GM12801 (cell line): ENCODE results near the gene IFNAR1.

Experiments
- TF ChIP-seq, protein P1 (sequence below): IDR thresholded peaks from one replicate; pipeline ENCODE4 v1.5.1; 2011; ENCODE audit warnings: control low read depth; ENCODE audit not compliant: insufficient read length; ENCODE audit errors: extremely low read depth

The IFNAR1 gene

DNA sequence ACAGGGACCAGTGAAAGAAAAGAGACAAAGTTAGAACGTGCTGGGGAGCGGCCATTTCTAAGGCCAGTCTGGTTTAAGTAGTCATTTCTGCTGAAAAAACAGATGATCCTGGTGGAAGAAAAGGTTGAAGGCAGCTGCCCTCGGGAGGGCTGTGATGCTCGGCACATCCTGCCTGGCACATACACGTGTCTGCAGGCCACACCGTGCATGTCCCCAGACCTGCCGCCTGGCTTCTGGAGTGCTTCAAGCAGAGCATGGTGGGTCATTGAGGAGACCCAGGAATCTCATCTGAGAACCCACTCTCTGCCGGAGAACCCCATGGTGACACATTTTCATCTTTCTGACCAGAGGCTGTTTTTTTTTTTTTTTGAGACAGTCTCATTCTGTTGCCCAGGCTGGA is 32.4 kb downstream of the IFNAR1 start:
- TF ChIP-seq, protein P1, sequence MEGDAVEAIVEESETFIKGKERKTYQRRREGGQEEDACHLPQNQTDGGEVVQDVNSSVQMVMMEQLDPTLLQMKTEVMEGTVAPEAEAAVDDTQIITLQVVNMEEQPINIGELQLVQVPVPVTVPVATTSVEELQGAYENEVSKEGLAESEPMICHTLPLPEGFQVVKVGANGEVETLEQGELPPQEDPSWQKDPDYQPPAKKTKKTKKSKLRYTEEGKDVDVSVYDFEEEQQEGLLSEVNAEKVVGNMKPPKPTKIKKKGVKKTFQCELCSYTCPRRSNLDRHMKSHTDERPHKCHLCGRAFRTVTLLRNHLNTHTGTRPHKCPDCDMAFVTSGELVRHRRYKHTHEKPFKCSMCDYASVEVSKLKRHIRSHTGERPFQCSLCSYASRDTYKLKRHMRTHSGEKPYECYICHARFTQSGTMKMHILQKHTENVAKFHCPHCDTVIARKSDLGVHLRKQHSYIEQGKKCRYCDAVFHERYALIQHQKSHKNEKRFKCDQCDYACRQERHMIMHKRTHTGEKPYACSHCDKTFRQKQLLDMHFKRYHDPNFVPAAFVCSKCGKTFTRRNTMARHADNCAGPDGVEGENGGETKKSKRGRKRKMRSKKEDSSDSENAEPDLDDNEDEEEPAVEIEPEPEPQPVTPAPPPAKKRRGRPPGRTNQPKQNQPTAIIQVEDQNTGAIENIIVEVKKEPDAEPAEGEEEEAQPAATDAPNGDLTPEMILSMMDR = no peak

DNA sequence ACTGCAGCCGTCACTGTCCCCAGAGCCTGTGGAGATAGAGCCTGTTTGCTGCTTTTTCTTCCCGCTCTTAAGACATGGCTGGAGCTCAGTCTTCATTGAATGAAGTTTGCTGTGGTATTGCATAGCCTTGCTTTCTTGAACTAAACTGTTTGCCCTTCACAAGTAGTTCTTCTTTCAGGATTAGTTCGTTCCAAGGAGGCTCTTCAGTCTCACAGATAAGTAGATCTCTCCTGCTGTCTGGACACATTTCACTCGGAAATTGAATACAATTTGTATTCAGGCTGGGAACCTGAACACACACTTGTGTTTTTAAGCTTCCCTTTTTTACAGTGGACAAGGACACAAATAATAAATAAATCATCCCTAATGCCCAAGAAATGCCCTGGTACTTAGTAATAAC is 34.7 kb downstream of the IFNAR1 start:
- TF ChIP-seq, protein P1 = no peak

DNA sequence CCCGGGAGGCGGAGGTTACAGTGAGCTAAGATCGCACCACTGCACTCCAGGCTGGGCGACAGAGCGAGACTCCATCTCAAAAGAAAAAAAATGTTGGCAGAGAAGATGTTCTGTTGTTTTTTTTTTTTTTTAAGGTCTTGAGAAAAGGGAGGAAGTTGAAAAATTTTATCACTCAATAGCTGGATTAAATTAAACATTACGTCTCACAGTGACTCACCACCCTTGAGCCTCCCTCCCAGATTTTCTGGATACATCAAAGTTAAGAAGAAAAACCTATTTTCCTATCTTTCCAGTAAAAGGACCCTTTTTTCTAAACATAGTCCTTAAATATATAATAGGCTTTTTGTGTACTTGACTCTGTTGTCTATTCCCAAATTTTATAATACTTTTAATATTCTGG is 35.5 kb downstream of the IFNAR1 start:
- TF ChIP-seq, protein P1 = no peak

DNA sequence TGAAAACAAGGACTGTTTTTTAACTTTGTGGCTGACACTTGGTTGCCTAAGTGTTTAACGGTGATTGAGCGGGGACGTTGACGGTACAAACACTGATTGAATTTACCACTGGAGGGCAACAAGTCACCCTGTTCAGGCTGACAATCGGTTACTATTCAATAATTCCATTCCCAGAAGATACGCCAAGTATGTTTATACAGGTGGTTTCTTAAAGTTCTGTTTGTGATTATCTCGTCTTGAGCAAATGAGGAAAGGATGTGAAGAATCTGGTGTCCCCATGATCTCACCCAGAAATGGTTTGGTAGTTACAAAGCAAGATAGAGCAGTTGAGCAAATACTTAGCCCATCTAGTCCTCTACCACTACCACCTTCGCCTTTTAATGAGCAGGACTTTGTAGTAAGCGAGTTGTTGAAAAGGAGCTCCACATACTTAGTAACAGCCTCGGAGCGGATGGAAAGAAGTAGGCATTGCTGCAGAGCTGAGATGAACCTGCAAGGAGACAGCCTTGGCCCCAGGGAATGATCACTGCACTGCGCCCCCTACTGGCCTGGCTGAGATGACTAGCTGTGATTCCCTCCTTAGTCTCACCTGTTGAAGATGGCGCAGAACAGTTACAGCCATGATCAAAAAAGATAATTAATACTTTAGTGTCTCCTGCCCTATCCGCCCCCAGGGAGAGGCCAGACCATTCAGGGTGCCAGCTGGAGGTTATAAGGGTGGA is 36.3 kb downstream of the IFNAR1 start:
- TF ChIP-seq, protein P1 = no peak

DNA sequence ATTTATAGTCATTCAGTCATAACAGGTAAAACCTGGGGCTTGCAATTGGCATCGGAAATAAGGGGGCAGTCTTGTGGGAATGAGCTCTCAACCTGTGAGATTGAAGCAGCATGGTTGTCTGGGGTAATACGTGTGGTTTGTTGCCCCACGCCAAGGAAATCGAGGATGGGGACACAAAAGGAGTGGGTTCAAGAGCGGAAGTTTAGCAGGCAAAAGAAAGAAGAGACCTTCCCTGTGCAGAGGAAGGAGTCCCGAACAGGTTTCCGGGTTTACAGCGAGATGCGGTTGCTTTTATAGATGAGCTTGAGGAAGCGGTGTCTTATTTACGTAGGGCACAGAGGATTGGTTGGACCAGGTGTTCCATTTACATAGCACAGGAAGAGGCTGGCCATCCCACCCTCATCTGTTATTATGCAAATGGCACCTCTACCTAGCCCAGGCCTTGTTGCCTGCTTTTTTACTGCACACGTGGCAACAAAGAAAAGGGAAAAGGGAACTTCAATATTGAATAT is 37.3 kb downstream of the IFNAR1 start:
- TF ChIP-seq, protein P1 = no peak

DNA sequence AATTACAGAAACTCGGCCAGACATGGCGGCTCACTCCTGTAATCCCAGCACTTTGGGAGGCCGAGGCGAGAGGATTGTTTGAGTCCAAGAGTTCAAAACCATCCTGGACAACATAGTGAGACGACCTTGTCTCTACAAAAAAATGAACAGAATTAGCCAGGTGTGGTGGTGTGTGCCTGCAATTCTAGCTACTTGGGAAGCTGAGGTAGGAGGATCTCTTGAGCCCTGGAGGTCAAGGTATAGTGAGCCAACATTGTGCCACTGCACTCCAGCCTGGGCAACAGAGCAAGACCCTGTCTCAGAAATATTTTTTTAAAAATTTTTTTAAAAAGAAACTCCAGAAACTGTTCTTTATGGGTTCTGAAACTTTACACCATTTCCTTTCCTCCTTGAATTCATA is 40.1 kb downstream of the IFNAR1 start:
- TF ChIP-seq, protein P1 = no peak

DNA sequence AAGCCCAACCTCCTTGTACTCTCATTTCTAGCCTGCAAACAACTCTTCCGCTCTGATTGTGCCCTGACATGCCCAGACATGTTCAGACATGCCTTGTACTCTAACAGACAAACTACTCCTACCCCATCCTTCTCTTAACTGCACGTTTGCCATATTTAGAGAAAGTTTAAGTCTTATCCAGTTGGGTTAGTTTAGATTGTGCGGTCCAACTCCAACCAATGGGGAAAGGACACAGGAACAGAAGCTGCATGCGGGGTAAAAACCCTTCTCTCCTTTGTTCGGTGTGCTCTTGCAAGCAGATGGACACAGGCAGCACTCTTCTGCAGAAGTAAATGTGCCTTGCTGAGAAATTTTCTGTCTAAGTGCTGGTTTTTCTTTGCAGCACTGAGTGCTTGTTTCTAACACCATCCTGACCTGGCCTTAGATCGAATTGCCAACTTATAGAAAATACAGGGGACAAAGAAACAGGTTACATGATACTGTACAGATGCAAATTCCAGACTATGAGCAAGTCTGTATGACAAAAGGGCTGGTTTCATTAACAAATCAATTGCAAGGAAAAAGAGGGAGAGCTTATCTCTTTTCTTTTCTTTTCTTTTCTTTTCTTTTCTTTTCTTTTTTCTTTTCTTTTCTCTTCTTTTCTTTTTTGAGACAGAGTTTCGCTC is 42.7 kb downstream of the IFNAR1 start:
- TF ChIP-seq, protein P1 = no peak
